ENCODE results near the gene KAZALD1.

Gene KAZALD1

DNA sequence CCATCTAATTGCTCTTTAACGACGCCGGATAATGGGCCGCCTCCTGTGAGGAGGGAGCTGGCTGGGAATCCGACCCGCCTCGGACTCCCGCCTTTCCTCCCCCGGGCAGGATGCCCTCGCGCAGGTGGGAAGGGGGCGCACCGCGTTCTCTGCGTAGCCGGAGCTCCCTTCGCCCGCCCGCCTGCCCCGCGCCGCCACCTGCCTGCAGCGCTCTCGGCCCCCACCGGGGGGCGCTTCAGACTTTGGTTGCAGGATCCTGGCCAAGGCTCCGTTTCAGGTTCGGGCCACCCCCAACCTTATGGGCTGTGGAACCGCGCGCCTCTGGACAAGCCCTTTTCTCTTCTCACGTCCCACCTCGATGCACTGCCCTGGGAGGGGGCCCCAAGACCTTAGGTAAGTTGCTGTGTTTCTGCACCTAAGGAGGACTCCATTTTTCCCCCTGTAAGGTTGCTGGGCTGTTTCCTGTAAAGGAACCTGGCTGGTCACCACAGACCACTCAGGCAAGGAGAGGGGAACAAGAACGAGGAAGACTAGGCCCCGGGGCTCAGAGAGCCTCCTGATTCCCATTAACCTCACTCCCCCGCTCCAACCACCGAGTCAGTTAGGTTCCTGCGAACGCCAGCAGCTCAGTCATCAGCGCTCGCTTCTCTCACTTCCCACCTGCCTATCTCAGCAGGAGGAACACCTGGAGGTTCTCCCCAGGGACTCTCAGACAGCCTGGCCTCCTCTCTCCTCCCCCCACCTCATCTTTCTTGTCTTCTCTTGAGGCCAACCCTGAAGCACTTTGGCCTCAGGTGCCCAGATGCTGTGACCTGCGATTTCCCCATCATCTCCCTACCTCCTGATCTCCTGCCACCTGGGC is 11.3 kb upstream of the KAZALD1 start:
- peak; percentile 49 for DNase-seq

DNA sequence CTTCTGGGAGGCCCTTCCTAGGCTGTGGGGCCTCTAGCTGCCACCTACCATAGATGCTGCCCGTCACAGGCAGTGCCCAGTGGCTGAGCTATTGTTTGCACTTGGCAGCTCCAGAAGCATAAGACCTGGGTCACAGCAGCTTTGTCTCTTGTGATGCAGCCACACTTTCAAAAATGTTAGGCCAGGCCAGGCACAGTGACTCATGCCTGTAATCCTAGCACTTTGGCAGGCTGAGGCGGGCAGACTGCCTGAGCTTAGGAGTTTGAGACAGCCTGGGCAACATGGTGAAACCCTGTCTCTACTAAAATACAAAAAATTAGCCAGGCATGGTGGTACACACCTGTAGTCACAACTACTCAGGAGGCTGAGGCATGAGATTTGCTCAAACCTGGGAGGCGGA is 9.5 kb upstream of the KAZALD1 start:
- no peak for DNase-seq

DNA sequence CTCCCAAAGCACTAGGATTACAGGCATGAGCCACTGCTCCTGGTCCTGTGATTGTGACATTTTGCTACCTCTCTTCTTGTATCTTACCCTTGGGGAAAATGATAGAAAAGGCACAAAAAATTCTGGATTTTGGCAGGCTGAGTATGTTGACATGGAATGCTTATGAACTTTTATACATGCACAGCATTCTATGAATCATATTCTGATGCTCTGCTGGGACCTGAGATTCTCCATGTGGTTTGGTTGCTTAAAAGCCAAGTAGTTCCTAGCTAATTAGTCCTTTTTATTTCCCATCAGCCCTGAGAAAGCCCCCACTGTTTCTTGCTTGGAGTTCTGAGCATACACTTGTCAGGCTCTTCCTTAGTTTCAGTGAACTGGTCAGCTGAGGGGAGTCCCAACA is 8.3 kb upstream of the KAZALD1 start:
- no peak for DNase-seq

DNA sequence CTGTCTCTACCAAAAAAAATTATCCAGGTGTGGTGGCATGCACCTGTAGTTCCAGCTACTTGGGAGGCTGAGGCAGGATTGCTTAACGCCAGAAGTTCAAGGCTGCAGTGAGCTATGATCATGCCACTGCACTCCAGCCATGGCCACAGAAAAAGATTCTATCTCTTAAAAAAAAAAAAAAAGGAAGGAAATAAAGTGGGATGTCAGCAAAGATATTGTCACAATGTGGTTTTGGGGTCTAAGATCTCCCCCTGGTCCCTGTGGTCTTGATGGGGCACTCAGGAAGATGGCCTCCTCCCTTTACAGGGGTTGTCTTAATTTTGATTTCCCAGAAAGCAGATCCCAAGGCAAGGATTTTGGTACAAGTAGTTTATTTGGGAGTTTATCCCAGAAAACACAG is 7.4 kb upstream of the KAZALD1 start:
- DNase-seq, result no peak

DNA sequence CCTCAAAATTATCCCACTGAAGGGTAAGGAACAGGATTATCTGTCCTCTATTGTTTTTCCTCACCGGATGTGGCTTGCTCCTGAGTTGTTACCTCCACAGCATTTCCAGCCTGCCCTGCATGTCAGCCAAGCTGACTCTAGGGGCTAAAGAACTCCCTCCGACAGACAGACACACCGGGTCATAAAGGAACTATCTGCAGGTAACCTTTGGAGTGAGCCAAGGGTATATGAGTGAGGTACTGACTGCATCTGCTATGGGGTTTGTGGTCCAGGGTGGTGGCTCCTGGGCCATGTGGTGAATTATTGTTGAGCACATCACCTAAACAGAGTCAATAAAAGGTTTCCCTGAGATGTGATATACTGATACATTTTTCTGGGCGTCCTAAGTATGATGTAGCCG is 6.9 kb upstream of the KAZALD1 start:
- DNase-seq, result no peak

DNA sequence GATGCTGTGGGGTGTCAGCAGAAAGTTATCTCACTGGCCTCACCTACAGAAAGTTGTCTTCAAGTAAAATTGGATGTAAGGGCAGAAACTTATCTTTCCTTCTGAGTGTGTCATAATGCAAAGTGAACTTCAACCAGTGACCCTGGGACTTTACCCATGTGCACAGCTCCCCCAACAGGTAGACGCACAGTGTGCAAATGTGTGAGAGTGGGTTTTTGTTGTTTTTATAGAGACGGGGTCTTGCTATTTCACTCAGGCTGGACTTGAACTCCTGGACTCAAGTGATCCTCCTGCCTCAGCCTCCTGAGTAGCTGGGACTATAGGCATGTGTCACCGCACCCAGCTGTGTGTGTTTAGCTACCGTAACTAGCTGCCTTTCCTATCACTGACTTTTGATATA is 6.4 kb upstream of the KAZALD1 start:
- DNase-seq, result no peak

DNA sequence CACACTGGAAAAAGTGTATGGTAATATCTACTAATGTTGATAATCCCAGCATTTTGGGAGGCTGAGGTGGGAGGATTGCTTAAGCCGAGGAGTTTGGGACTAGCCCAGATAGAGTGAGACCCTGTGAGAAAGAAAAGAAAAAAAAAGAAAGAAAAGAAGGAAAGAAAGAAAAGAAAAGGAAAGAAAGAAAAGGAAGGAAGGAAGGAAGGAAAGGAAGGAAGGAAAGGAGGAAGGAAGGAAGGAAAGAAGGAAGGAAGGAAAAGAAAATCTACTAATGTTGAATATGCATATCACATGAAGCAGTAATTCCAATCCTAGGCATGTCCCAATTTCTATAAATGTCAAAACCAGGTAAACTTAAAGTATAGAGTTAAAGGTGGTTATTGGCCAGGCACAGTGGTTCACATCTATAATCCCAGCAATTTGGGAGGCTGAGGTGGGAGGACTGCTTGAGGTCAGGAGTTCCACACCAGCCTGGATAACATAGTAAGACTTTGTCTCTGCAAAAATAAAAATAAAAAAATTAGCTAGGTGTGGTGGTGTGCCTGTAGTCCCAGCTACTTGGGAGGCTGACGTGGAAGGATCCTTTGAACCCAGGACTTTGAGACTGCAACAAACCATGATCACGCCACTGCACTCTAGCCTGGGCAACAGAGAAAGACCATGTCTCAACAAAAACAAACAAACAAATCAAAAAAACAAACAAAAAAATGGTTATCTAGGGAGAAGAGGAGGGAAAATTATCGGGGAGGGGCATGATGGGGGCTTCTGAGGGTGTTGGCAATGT is 5.2 kb upstream of the KAZALD1 start:
- no peak for DNase-seq

DNA sequence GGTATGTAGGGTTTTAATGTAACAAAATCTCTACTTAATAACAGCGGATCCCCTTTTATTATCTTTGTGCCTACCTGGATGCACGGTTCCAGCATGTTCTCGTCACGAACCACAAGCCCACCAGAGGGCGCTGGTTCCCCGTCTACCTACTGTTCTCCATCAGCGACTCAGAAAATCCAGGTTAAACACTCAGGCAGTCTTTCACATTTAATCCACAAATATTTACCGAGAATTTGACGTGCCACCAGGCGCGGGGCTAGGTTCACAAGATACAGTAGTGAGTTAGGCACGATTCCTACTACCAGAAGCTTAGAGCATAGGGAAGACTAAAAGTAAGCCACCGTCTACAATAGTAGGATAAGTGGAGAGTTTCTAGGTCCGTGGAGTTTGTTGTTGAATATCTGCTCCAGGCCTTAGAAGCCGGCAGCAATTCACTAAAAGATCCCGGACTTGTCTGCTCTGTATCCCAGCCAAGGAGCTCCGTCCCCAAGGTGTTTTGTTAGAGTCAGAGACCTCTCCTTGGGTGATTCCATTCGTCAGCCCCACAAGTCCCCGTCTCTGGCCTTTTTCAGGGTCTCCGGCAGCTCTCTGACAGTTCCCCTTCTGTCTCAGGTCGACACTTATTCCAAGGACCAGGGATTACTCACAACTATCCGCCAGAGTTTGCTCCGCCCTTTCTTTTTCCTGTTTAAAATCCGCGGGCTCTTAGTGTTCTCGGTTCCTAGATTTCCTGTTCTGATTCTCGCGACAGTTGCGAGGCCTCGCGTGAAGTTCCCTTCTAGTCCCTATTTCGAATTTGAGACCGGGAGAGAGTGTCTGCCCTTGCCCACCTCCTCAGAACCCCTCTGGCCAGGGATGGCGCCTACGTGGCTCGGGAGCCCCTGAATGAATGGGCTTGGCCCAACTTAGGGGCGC is 1.5 kb upstream of the KAZALD1 start:
- DNase-seq, result peak; percentile 98

DNA sequence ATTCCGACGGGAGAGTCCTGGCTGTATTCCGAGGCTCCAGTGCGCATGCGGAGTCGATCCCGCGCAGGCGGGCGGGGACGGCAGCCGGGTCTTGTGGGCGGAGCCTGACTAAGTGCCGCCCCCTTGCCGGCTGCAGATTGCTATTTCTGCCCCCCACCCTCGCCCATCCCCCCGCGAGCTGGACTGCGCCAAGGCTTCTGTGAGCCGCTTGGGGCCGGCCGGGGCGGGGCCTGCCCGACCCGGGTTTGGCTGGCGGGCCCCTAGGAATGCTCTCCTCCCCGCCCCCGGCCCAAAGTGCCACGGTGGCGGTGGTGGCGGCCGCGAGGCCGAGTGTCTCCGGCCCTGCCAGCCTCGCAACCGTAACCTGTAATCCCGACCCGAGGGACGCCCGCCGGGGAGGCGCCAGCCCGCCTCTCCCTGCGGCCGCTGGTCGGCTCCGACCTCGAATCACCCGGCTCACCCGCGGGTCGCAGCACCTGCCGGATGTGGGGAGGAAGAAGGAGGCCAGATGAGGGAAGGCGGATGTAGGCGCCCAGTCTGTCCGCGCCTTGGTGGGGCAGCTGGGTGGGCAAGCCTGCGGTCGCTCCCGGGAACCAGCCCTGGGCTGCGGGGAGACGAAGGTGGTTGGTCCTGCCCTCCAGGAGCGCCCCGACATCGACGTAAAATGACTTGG is 702 bp upstream of the KAZALD1 start:
- no peak for DNase-seq

DNA sequence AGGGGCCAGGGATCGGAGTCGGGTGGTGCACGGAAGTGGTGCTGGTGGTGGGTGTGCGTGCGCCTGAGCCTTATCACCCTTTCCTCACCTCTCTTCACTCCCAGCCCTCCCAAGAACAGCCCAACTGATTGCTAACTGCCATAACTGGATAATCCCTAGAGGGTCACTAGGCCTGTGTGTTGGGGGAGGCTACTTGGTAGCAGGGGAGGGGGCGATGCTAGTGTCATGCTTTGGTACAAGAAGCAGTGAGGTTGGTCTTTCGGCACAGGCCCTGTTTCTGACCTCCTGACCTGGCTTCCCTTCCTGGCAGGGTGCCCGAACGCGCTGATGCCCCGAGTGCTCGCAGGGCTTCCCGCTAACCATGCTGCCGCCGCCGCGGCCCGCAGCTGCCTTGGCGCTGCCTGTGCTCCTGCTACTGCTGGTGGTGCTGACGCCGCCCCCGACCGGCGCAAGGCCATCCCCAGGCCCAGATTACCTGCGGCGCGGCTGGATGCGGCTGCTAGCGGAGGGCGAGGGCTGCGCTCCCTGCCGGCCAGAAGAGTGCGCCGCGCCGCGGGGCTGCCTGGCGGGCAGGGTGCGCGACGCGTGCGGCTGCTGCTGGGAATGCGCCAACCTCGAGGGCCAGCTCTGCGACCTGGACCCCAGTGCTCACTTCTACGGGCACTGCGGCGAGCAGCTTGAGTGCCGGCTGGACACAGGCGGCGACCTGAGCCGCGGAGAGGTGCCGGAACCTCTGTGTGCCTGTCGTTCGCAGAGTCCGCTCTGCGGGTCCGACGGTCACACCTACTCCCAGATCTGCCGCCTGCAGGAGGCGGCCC is 652 bp downstream of the KAZALD1 start:
- DNase-seq, result peak; percentile 48

DNA sequence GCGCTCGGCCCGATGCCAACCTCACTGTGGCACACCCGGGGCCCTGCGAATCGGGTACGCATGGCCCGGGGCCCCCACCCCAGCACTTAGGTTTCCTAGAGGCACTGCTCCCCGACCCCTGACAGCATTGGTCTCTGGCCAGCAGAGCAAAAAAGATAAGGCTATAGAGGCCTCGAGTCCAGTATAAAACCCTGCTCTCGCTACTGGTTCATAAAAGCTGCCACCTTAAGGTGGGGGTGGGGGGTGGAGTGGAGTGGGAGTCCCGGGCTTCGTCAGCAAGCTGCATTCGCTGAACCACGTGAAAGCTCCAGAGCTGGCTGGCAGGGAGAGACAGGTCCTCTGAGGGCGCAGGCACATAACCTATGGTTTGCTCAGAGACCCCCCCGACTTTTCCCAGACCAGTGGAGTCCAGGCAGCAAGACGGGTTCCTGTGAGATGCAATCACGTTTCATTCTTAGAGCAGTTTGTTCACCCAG is 1.3 kb downstream of the KAZALD1 start:
- no peak for DNase-seq

DNA sequence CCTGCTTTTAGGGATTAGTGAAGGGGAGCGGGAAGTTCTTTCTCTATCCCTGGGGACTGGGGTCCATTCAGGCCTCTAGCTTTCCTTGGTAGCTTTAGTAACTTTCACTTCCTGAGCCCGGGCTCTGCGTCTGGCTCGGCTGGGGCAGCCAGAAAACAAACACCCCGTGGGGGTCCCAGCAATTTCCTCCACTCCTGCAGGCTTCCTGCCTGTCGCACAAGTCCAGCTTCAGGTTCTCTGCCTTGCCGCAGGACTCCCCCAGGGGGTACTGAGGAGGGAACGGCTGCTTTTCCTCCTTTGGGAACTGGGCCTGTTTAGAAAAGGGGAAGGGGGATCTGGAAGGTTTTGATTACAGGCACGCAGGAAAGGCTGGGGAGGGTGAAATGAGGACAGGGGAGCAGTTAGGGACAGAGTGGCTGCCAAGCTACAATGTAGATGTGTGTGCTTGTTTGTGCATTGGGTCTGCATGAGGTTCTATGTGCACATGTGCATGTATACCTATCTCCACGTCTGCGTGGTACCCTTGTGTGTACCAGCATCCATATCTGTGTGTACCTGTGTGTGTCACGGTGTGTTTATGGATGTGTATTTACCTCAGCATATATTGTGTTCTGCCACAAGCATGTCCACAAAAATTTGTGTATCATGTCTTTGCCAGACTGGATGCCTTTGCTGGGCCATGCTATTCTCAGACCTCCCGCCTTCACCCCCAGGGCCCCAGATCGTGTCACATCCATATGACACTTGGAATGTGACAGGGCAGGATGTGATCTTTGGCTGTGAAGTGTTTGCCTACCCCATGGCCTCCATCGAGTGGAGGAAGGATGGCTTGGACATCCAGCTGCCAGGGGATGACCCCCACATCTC is 2.0 kb downstream of the KAZALD1 start:
- DNase-seq, result no peak

DNA sequence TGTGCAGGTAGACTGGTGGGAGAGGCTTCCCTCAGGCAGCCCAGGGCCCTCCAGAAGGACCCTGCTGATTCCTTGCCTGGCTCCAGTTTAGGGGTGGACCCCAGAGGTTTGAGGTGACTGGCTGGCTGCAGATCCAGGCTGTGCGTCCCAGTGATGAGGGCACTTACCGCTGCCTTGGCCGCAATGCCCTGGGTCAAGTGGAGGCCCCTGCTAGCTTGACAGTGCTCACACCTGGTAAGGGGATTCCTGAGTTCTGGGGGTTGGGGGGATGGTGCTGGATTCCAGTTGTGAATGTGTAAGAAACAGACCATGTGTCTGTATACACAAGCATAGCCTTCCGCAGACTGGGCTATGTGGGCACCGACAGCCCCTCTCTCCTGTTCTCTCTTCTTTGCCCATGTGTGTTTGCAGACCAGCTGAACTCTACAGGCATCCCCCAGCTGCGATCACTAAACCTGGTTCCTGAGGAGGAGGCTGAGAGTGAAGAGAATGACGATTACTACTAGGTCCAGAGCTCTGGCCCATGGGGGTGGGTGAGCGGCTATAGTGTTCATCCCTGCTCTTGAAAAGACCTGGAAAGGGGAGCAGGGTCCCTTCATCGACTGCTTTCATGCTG is 2.7 kb downstream of the KAZALD1 start:
- no peak for DNase-seq

DNA sequence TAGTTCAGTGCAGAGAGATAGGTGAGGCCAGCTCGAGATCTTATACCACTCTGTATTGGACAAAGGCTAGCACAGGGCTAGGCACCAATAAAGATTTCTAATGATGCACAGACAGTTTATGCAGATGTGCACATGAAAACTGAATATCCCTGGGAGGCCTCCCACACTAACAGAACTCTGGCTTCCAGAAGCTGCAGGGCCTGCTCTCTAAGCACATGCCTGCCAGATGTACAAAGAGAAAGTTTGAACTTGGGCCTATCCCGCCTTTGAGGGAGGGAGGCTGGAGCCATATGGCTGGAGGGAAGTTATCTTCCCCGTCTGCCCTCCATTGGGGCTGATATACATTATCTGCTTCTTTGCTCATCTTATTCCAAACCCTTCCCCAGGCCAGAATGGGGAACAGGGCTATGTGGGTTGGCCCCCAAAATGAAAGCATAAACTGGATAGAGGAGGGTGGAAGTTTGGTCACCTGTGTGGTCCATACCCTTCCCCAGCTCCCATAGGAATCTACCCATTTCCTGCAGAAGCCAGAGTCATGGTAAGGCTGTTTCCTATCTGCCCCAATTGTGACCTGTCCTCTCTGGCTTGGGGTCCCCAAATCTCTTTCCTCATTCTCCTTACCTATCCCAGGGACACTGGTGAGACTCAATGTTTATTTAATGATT is 3.8 kb downstream of the KAZALD1 start:
- DNase-seq, result no peak

DNA sequence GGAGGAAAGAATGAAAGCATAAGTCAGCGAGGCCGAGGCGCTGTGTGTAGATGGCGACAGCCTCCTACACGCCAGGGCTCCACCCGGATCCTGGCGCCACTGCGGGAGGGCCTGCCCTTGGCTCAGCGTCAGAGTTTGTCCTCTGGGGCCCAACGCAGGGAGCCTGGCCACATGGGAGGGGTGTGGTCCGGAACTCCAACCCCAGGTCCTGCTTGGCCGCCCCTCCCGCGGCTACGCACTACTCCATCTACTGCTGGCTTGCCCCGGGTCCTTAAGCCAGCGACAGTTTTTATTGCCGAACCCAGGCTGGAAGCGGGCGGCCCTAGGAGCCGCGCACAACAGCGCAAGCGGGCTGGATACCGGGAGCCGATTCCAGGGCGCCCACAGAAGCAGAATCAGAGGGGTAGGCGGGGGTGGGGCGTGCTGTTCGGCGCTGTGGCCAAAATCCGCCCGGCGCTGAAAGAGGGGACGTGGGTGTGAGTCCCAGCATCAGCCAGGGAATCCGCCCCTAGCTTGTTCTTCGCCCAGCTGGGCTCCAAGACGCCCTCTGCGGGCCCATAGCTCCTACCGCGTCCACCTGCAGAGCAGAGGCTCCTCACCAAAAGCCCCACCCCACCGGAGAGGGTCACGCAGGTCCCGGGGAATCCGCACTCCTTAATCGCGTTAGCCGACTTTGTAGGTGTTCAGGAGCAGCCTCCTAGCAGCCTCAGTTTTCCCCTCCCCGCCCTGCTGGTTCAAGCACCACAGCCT is 4.5 kb downstream of the KAZALD1 start:
- DNase-seq, result peak; percentile 88

DNA sequence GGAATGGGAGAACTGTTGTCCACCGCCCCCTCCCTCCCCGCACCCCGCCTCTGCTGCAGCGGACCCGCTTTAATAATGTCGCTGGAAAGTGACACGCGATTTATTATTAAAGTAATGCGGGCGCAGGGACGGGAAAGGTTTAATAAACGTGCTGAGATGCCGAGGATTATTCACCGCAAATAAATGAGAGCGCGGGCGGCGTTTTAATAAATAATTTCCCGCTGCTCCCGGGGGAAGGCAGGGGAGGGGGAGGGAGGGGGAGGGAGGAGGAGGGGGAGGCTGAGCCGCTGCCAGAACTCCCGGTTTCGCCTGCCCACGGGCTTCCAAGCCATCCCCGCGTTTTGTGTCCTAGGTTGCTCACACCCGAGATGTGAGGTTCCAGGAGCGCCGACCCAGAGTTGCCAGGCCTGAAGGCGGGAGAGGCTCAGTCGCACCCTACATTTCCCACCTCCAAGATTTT is 5.1 kb downstream of the KAZALD1 start:
- DNase-seq, result no peak

DNA sequence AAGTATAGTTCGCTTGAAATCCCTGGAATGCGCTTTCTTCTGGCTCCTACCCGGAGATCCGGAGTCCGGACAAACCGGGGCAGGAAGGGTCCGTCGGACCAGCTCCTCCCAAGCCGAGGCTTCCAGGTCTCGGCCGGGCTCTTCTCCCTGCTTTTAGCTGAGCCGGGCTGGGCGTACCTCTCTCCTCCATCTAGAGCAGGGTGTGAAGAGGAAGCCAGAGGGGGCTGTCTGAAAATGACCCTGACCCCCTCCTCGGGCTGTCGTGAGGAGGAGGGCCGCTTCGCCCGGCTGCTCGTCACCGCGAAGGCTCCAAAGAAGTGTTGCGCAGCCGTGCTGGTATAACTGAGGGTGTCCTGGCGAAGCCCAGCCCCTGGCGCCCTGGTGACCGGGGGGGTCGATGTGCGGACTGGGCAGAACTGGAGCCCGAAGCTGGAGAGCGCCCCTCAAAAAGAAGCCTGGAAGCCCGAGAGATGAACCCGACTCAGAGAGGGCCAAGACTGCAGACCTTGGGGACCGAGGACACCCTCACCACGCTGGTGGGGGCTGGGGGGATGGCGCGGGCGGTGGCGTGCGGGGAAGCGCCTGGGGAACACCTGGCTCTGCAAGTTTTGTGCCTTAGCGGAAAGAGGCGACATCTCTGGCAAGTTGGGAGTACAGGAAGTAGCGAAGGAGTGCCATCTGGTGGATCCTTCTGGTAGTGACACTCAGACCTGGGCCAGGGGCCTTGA is 5.7 kb downstream of the KAZALD1 start:
- DNase-seq, result peak; percentile 73

DNA sequence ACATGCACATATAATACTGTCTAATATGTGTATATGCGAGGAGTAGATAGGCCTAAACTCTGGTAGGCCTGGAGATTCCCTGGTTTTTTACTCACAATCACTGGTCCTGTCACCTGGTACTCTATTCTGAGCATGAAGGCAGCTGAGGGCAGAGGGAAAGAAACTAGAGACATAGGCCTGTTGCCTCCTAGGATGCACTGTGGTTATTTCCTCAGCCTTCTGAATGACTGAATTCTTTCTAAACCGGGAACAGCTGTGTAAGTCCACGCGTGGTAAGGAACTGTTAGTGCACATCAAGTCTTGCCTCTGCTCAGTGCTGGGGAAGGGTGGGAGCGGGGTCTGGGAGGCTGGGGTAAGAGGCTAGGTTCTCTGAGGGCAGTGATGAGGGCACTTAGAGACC is 7.7 kb downstream of the KAZALD1 start:
- no peak for DNase-seq
